ENCODE results near the gene OXA1L.

- TF ChIP-seq CTCF (conservative IDR thresholded peaks at IDR 0.05) (no peak), ZFX (IDR thresholded peaks at IDR 0.05) (no peak)
These were observed 2.1 kb upstream of the OXA1L start for GRCh38 chr14:22764382-22764781.
